ENCODE results near the gene NMUR2.

GRCh38 chr5:152439791-152440190, 34.7 kb upstream of the NMUR2 start:
- TF ChIP-seq ZNF202 (tag by site-specific recombination; IDR thresholded peaks at IDR 0.05; ENCODE audit: borderline replicate concordance): no peak
- TF ChIP-seq, protein P1, sequence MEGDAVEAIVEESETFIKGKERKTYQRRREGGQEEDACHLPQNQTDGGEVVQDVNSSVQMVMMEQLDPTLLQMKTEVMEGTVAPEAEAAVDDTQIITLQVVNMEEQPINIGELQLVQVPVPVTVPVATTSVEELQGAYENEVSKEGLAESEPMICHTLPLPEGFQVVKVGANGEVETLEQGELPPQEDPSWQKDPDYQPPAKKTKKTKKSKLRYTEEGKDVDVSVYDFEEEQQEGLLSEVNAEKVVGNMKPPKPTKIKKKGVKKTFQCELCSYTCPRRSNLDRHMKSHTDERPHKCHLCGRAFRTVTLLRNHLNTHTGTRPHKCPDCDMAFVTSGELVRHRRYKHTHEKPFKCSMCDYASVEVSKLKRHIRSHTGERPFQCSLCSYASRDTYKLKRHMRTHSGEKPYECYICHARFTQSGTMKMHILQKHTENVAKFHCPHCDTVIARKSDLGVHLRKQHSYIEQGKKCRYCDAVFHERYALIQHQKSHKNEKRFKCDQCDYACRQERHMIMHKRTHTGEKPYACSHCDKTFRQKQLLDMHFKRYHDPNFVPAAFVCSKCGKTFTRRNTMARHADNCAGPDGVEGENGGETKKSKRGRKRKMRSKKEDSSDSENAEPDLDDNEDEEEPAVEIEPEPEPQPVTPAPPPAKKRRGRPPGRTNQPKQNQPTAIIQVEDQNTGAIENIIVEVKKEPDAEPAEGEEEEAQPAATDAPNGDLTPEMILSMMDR (tag by site-specific recombination; IDR thresholded peaks at IDR 0.05): no peak
